Measurements from ENCODE around the gene GUCY1A2. TPM values are rescaled to one million over a fixed set of nuclear protein-coding genes. Genes with fewer than 3 reads are reported as not detected.
"Not testable (repeated sequence)": the region's sequence is repeated elsewhere in the genome, so short reads cannot be mapped to it uniquely, and the experiment has no call there.

The GUCY1A2 gene, protein sequence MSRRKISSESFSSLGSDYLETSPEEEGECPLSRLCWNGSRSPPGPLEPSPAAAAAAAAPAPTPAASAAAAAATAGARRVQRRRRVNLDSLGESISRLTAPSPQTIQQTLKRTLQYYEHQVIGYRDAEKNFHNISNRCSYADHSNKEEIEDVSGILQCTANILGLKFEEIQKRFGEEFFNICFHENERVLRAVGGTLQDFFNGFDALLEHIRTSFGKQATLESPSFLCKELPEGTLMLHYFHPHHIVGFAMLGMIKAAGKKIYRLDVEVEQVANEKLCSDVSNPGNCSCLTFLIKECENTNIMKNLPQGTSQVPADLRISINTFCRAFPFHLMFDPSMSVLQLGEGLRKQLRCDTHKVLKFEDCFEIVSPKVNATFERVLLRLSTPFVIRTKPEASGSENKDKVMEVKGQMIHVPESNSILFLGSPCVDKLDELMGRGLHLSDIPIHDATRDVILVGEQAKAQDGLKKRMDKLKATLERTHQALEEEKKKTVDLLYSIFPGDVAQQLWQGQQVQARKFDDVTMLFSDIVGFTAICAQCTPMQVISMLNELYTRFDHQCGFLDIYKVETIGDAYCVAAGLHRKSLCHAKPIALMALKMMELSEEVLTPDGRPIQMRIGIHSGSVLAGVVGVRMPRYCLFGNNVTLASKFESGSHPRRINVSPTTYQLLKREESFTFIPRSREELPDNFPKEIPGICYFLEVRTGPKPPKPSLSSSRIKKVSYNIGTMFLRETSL
- total RNA-seq: 0.68 and 0.78 TPM in 2 replicates
- long read RNA-seq: 0 reads

DNA sequence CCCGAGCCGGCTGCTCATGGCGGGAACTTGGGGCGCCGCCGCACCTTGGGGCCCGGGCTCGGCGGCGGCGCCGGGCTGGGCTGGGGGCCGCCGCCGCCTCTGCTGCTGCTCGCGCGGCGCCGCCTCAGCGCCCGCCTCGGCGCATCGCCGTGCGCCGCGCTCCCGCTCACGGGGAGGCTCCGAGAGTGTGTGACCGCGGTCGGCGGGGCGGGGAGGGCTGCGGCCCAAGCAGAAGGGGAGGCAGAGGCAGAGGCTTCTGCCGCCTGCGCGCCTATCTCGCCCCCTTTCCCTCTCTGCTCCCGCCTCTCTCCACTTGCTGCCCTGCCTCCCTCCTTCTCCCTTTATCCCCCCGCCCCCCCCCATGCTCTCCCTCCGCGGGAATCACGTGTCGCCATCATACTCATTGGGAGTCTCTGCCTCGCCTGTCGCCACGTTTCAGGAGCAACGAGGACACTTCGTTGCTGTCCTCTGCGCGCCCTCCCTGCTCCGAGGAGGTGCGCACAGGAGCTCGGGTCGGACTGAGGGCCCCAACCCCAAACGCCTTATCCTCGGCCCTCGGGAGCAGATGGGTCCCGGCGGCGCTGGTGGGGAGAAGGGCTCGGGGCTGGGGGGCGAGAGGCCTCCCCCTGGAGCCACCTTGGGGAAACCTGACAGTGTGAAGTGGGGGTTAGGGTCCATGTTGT, at the start of gene GUCY1A2:
Gene GUCY1A2, minus strand, starts transcription at position 258 of the 683 bp plus-strand sequence. CDS start 421 bp downstream, outside the sequence.
- no peaks in the 10 kb centered on the region for H3K9me3 Mint-ChIP-seq (ENCODE audit: unreplicated experiment)
- DNase-seq (ENCODE audit: extremely low spot score, unreplicated experiment): no peak
- H3K36me3 Mint-ChIP-seq (ENCODE audit: unreplicated experiment): no peaks in the 10 kb centered on the region
- H3K27me3 Mint-ChIP-seq (ENCODE audit: unreplicated experiment): peaks cover 50% of the 10 kb centered on the region
- H3K4me1 Mint-ChIP-seq (ENCODE audit: unreplicated experiment): peaks cover 12% of the 10 kb centered on the region
- peak within 1 kb of the TSS; percentile 79 for H3K4me3 Mint-ChIP-seq (ENCODE audit: unreplicated experiment)
- no peak within 1 kb of the TSS for H3K27ac Mint-ChIP-seq (ENCODE audit: unreplicated experiment)
- TF ChIP-seq, protein P1, sequence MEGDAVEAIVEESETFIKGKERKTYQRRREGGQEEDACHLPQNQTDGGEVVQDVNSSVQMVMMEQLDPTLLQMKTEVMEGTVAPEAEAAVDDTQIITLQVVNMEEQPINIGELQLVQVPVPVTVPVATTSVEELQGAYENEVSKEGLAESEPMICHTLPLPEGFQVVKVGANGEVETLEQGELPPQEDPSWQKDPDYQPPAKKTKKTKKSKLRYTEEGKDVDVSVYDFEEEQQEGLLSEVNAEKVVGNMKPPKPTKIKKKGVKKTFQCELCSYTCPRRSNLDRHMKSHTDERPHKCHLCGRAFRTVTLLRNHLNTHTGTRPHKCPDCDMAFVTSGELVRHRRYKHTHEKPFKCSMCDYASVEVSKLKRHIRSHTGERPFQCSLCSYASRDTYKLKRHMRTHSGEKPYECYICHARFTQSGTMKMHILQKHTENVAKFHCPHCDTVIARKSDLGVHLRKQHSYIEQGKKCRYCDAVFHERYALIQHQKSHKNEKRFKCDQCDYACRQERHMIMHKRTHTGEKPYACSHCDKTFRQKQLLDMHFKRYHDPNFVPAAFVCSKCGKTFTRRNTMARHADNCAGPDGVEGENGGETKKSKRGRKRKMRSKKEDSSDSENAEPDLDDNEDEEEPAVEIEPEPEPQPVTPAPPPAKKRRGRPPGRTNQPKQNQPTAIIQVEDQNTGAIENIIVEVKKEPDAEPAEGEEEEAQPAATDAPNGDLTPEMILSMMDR (IDR thresholded peaks at IDR 0.05): no peak

DNA sequence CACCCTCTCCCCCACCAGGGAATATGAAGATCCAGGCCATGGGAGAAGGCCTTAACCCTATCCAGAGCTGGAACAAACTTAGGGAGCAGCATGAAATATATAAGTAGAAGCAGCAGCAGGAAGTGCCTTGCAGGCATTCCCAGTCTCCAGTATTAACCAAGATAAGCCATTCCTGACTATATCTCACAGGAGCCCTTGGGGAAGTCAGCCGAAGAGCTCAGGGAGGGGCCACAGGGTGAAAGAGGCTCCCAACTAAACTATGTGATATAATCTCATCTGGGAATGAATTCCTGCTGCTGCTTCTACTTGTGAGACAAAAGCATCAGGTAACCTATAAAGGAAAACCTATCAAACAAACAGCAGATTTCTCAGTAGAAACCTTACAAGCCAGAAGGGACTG, 36.1 kb upstream of the GUCY1A2 start:
- H3K27ac Mint-ChIP-seq (ENCODE audit: unreplicated experiment): no peak overlapping the region
- no peak for DNase-seq (ENCODE audit: extremely low spot score, unreplicated experiment)
- H3K9me3 Mint-ChIP-seq (ENCODE audit: unreplicated experiment): peaks cover 32% of the 10 kb centered on the region
- H3K27me3 Mint-ChIP-seq (ENCODE audit: unreplicated experiment): peaks cover 3% of the 10 kb centered on the region
- TF ChIP-seq, protein P1 (IDR thresholded peaks at IDR 0.05): no peak
- H3K36me3 Mint-ChIP-seq (ENCODE audit: unreplicated experiment): no peaks in the 10 kb centered on the region
- no peak overlapping the region for H3K4me3 Mint-ChIP-seq (ENCODE audit: unreplicated experiment)
- H3K4me1 Mint-ChIP-seq (ENCODE audit: unreplicated experiment): no peaks in the 10 kb centered on the region

DNA sequence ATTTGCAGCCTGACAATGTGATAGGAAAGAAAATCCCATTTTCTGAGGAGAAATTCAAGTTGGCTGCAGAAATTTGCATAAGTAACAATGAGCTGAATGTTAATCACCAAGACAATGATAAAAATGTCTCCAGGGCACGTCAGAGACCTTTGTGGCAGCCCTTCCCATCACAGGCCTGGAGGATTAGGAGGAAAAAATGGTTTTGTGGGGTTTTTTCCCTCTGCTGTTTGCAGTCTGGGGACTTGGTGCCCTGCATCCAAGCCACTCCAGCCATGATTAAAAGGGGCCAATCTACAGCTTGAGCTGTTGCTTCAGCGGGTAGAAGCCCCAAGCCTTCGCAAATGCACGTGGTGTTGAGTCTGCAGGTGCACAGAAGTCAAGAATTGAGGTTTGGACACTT, 33.1 kb upstream of the GUCY1A2 start:
- H3K27me3 Mint-ChIP-seq (ENCODE audit: unreplicated experiment); H3K4me1 Mint-ChIP-seq (ENCODE audit: unreplicated experiment); H3K4me3 Mint-ChIP-seq (ENCODE audit: unreplicated experiment); DNase-seq (ENCODE audit: extremely low spot score, unreplicated experiment); H3K36me3 Mint-ChIP-seq (ENCODE audit: unreplicated experiment); H3K27ac Mint-ChIP-seq (ENCODE audit: unreplicated experiment): not testable (repeated sequence)
- peaks cover 31% of the 10 kb centered on the region for H3K9me3 Mint-ChIP-seq (ENCODE audit: unreplicated experiment)

DNA sequence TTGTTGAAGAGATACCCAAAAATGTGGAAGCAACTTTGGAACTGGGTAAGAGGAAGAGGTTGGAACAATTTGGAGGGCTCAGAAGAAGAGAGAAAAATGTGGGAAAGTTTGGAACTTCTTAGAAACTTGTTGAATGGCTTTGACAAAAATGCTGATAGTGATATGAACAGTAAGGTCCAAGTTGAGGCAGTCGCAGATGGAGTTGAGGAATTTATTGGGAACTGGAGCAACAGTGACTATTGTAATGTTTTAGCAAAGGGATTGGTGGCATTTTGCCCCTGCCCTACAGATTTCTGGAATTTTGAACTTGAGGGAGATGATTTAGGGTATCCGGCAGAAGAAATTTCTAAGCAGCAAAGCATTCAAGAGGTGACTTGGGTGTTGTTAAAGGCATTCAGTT, 32.6 kb upstream of the GUCY1A2 start:
- H3K36me3 Mint-ChIP-seq (ENCODE audit: unreplicated experiment); H3K4me3 Mint-ChIP-seq (ENCODE audit: unreplicated experiment); H3K27me3 Mint-ChIP-seq (ENCODE audit: unreplicated experiment); H3K4me1 Mint-ChIP-seq (ENCODE audit: unreplicated experiment); H3K27ac Mint-ChIP-seq (ENCODE audit: unreplicated experiment); DNase-seq (ENCODE audit: extremely low spot score, unreplicated experiment): not testable (repeated sequence)
- H3K9me3 Mint-ChIP-seq (ENCODE audit: unreplicated experiment): peaks cover 27% of the 10 kb centered on the region

DNA sequence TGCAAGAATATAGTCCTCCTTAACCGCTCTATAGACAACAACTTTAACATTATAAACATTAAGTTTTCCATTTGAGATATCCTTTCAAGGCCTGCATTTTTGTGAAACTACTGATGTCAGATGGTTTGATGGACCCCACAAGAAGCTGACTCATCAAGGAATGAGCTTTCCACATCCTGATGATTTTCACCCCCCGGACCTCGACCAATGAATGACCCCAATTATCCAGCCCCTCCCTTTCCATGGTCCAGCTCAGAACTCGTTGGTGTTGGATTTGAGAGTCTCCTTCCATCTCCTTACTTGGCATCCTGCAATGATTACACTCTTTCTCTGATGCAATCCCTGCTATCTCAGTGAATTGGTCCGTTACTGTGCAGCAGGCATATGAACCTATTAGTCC, 31.8 kb upstream of the GUCY1A2 start:
- Mint-ChIP-seq H3K27me3 (ENCODE audit: unreplicated experiment) (no peaks in the 10 kb centered on the region), H3K4me3 (ENCODE audit: unreplicated experiment) (no peak overlapping the region), H3K9me3 (ENCODE audit: unreplicated experiment) (peaks cover 27% of the 10 kb centered on the region), H3K36me3 (ENCODE audit: unreplicated experiment) (no peaks in the 10 kb centered on the region), H3K4me1 (ENCODE audit: unreplicated experiment) (no peaks in the 10 kb centered on the region), H3K27ac (ENCODE audit: unreplicated experiment) (no peak overlapping the region)
- DNase-seq (ENCODE audit: extremely low spot score, unreplicated experiment): no peak
- TF ChIP-seq, protein P1 (IDR thresholded peaks at IDR 0.05): no peak

Data from osteocyte (in vitro differentiated cells).